ENCODE data around the gene GSDMA. TPM values are rescaled to one million over a fixed set of nuclear protein-coding genes. Genes with fewer than 3 reads are reported as not detected.
A peak's percentile ranks its signal among the peaks of the same experiment; 100 is the strongest.

The GSDMA gene
- total RNA-seq, 5 donors from 2014 or later (not counting 1 experiment from before 2014, with no cell fraction given), result 0.86 to 7.6 (median 3.4) TPM

DNA sequence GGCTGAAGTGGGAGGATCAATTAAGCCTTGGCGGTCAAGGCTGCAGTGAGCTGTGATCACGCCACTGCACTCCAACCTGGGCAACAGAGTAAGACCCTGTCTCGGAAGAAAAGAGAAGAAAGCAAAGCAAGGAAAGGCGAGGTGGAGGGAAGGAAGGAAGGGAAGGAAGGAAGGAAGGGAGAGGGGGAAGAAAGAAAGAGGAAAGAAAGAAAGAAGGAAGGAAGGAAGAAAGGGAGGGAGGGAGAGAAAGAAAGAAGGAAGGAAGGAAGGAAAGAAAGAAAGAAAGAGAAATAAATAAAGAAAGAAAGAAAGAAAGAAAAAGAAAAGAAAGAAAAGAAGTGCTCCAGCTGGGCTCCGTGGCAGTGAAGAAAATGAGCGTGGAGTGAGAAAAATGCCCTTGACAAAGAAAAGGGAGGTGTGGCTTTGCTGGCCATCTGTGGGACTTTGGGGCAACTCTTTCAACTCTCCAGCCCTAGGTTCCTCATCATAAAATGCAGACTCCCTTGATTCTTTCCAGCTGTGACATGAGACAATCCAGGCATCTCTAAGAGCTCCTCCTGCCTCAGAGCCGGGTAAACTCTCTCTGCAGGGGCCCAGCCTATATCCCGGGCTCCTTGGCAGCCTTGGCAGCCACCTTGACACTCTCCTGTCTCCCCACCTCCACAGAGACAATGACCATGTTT is 2.4 kb downstream of the GSDMA start:
- POLR2A ChIA-PET, result no interaction called here
- H3K36me3 Mint-ChIP-seq, result no peaks in the 10 kb centered on the region
- CTCF ChIA-PET, result interaction anchor here in 1 of 2 donors (0.7 kb wide), 1 partner anchor 15 kb away, joined by 3 read pairs; no protein-coding TSS in a partner anchor
- WGBS (ENCODE audit: insufficient coverage), result 83% methylated on average over 6 of the region's 8 CpGs
- H3K27ac ChIP-seq (ENCODE audit: low read length), result no peak overlapping the region
- H3K4me3 Mint-ChIP-seq, result no peak overlapping the region
- DNase-seq (no peak), ATAC-seq (replicated peaks in 1 of 4) (no peak)
- no peaks in the 10 kb centered on the region for H3K36me3 ChIP-seq (ENCODE audit: control insufficient read depth in 2 of 2, extremely low read depth in 1 of 2, insufficient read depth in 1 of 2, low read length in 1 of 2)
- peaks cover 0 to 47% of the 10 kb centered on the region in 2 experiments for H3K4me1 ChIP-seq (ENCODE audit: control insufficient read depth in 1 of 2, extremely low read depth in 1 of 2, insufficient read depth in 2 of 2, low read length in 2 of 2)
- peaks cover 20 to 43% (median 35%) of the 10 kb centered on the region in 3 donors for H3K4me1 Mint-ChIP-seq
- peaks cover 2 to 5% of the 10 kb centered on the region in 2 donors for H3K27me3 Mint-ChIP-seq
- no peaks in the 10 kb centered on the region for H3K9me3 ChIP-seq
- H3K27me3 ChIP-seq (replicated peaks in 1 of 2; ENCODE audit: control insufficient read depth in 2 of 2, extremely low read depth in 1 of 2, insufficient read depth in 2 of 2, low read length in 1 of 2), result peaks cover 0 to 13% of the 10 kb centered on the region in 2 experiments
- peak overlapping the region; percentile 32 to 52 for H3K27ac Mint-ChIP-seq
- H3K4me3 ChIP-seq (ENCODE audit: control insufficient read depth in 1 of 2, extremely low read depth in 1 of 2, low read length in 1 of 2), result no peak overlapping the region
- H3K9me3 Mint-ChIP-seq, result no peaks in the 10 kb centered on the region

GRCh38 chr17:39966771-39967170 is 4.0 kb downstream of the GSDMA start:
- H3K27ac ChIP-seq (ENCODE audit: low read length), result no peak overlapping the region
- 94% methylated on average over 2 of the region's 6 CpGs for WGBS (ENCODE audit: insufficient coverage)
- H3K27me3 ChIP-seq (replicated peaks in 1 of 2; ENCODE audit: control insufficient read depth in 2 of 2, extremely low read depth in 1 of 2, insufficient read depth in 2 of 2, low read length in 1 of 2), result peaks cover 0 to 20% of the 10 kb centered on the region in 2 experiments
- CTCF ChIA-PET, result interaction anchor here in 1 of 2 donors (0.5 kb wide), 1 partner anchor 223 kb away, joined by 4 read pairs; no protein-coding TSS in a partner anchor
- POLR2A ChIA-PET, result no interaction called here
- no peak overlapping the region for H3K4me3 Mint-ChIP-seq
- H3K9me3 Mint-ChIP-seq, result no peaks in the 10 kb centered on the region
- no peaks in the 10 kb centered on the region for H3K9me3 ChIP-seq
- H3K4me3 ChIP-seq (ENCODE audit: control insufficient read depth in 1 of 2, extremely low read depth in 1 of 2, low read length in 1 of 2), result no peak overlapping the region
- ATAC-seq (replicated peaks in 1 of 4) (no peak), DNase-seq (no peak)
- H3K4me1 ChIP-seq (ENCODE audit: control insufficient read depth in 1 of 2, extremely low read depth in 1 of 2, insufficient read depth in 2 of 2, low read length in 2 of 2), result peaks cover 0 to 47% of the 10 kb centered on the region in 2 experiments
- H3K36me3 Mint-ChIP-seq, result no peaks in the 10 kb centered on the region
- peaks cover 12 to 16% of the 10 kb centered on the region in 2 donors for H3K27me3 Mint-ChIP-seq
- H3K27ac Mint-ChIP-seq, result peak overlapping the region; percentile 1 to 50
- H3K4me1 Mint-ChIP-seq, result peaks cover 20 to 38% (median 32%) of the 10 kb centered on the region in 3 donors
- no peaks in the 10 kb centered on the region for H3K36me3 ChIP-seq (ENCODE audit: control insufficient read depth in 2 of 2, extremely low read depth in 1 of 2, insufficient read depth in 1 of 2, low read length in 1 of 2)

- CTCF ChIA-PET, result interaction anchor here in 1 of 2 donors (1.1 to 1.5 kb wide), 2 partner anchors 10 to 11 kb away, joined by 3 to 6 read pairs; no protein-coding TSS in a partner anchor
Measured at GRCh38 chr17:39968761-39969160, 6.0 kb downstream of the GSDMA start.

DNA sequence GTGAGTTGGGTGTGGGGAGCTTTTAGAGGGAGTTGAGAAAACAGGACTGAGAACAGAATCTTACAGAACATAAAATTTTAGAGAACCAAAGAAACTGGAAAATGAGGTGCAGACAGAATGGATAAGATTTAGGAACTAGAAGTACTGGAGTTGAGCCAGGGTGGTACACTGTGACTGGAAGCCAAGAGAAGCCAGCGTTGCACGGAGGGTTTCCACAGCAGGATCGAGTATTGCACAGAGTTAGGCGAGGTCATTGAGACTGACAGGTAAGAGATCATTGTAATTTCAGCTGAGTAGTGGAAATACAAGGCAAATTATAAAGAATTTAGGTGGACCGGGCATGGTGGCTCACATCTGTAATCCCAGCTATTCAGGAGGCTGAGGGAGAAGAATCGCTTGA is 6.6 kb downstream of the GSDMA start:
- H3K4me3 ChIP-seq (ENCODE audit: control insufficient read depth in 1 of 2, extremely low read depth in 1 of 2, low read length in 1 of 2), result no peak overlapping the region
- Mint-ChIP-seq H3K36me3 (no peaks in the 10 kb centered on the region), H3K27me3 (peaks cover 22 to 23% of the 10 kb centered on the region in 2 donors), H3K4me1 (peaks cover 0 to 16% (median 8%) of the 10 kb centered on the region in 3 donors), H3K4me3 (no peak overlapping the region), H3K9me3 (no peaks in the 10 kb centered on the region), H3K27ac (no peak overlapping the region)
- ChIA-PET POLR2A (no interaction called here), CTCF (interaction anchor here in 1 of 2 donors (1.1 to 1.5 kb wide), 2 partner anchors 10 to 11 kb away, joined by 3 to 6 read pairs; no protein-coding TSS in a partner anchor)
- H3K4me1 ChIP-seq (ENCODE audit: control insufficient read depth in 1 of 2, extremely low read depth in 1 of 2, insufficient read depth in 2 of 2, low read length in 2 of 2), result peaks cover 0 to 28% of the 10 kb centered on the region in 2 experiments
- ATAC-seq (replicated peaks in 1 of 4), result no peak
- no peaks in the 10 kb centered on the region for H3K36me3 ChIP-seq (ENCODE audit: control insufficient read depth in 2 of 2, extremely low read depth in 1 of 2, insufficient read depth in 1 of 2, low read length in 1 of 2)
- no peaks in the 10 kb centered on the region for H3K9me3 ChIP-seq
- H3K27me3 ChIP-seq (replicated peaks in 1 of 2; ENCODE audit: control insufficient read depth in 2 of 2, extremely low read depth in 1 of 2, insufficient read depth in 2 of 2, low read length in 1 of 2), result peaks cover 0 to 11% of the 10 kb centered on the region in 2 experiments
- no peak overlapping the region for H3K27ac ChIP-seq (ENCODE audit: low read length)
- 87% methylated on average over 5 of the region's 6 CpGs for WGBS (ENCODE audit: insufficient coverage)
- DNase-seq, result no peak

More at GRCh38 chr17:39968761-39969160, 6.0 kb downstream of the GSDMA start:
- peaks cover 0 to 32% of the 10 kb centered on the region in 2 experiments for H3K4me1 ChIP-seq (ENCODE audit: control insufficient read depth in 1 of 2, extremely low read depth in 1 of 2, insufficient read depth in 2 of 2, low read length in 2 of 2)
- H3K36me3 ChIP-seq (ENCODE audit: control insufficient read depth in 2 of 2, extremely low read depth in 1 of 2, insufficient read depth in 1 of 2, low read length in 1 of 2), result no peaks in the 10 kb centered on the region
- no peak overlapping the region for H3K27ac ChIP-seq (ENCODE audit: low read length)
- H3K9me3 ChIP-seq, result no peaks in the 10 kb centered on the region
- H3K27me3 ChIP-seq (replicated peaks in 1 of 2; ENCODE audit: control insufficient read depth in 2 of 2, extremely low read depth in 1 of 2, insufficient read depth in 2 of 2, low read length in 1 of 2), result peaks cover 0 to 13% of the 10 kb centered on the region in 2 experiments
- Mint-ChIP-seq H3K36me3 (no peaks in the 10 kb centered on the region), H3K27me3 (peaks cover 17 to 19% of the 10 kb centered on the region in 2 donors), H3K27ac (no peak overlapping the region), H3K4me1 (peaks cover 5 to 20% (median 12%) of the 10 kb centered on the region in 3 donors), H3K4me3 (no peak overlapping the region), H3K9me3 (no peaks in the 10 kb centered on the region)
- 50% methylated on average over 1 of the region's 2 CpGs for WGBS (ENCODE audit: insufficient coverage)
- no peak for DNase-seq
- POLR2A ChIA-PET, result no interaction called here
- no peak for ATAC-seq (replicated peaks in 1 of 4)
- no peak overlapping the region for H3K4me3 ChIP-seq (ENCODE audit: control insufficient read depth in 1 of 2, extremely low read depth in 1 of 2, low read length in 1 of 2)

GRCh38 chr17:39970157-39970692 is 7.4 kb downstream of the GSDMA start:
- peaks cover 0 to 28% of the 10 kb centered on the region in 2 experiments for H3K4me1 ChIP-seq (ENCODE audit: control insufficient read depth in 1 of 2, extremely low read depth in 1 of 2, insufficient read depth in 2 of 2, low read length in 2 of 2)
- H3K27ac ChIP-seq (ENCODE audit: low read length), result no peak overlapping the region
- no peak overlapping the region for H3K27ac Mint-ChIP-seq
- no peaks in the 10 kb centered on the region for H3K36me3 Mint-ChIP-seq
- WGBS (ENCODE audit: insufficient coverage), result 77% methylated on average over 2 of the region's 7 CpGs
- POLR2A ChIA-PET, result no interaction called here
- no peak overlapping the region for H3K4me3 ChIP-seq (ENCODE audit: control insufficient read depth in 1 of 2, extremely low read depth in 1 of 2, low read length in 1 of 2)
- CTCF ChIA-PET, result interaction anchor here in 1 of 2 donors (1.5 kb wide), 1 partner anchor 12 kb away, joined by 3 read pairs; no protein-coding TSS in a partner anchor
- H3K4me3 Mint-ChIP-seq, result no peak overlapping the region
- peaks cover 22 to 23% of the 10 kb centered on the region in 2 donors for H3K27me3 Mint-ChIP-seq
- peaks cover 0 to 13% (median 3%) of the 10 kb centered on the region in 3 donors for H3K4me1 Mint-ChIP-seq
- no peaks in the 10 kb centered on the region for H3K9me3 Mint-ChIP-seq
- DNase-seq (no peak), ATAC-seq (replicated peaks in 1 of 4) (no peak)
- H3K9me3 ChIP-seq, result no peaks in the 10 kb centered on the region
- H3K27me3 ChIP-seq (replicated peaks in 1 of 2; ENCODE audit: control insufficient read depth in 2 of 2, extremely low read depth in 1 of 2, insufficient read depth in 2 of 2, low read length in 1 of 2), result peaks cover 0 to 12% of the 10 kb centered on the region in 2 experiments
- no peaks in the 10 kb centered on the region for H3K36me3 ChIP-seq (ENCODE audit: control insufficient read depth in 2 of 2, extremely low read depth in 1 of 2, insufficient read depth in 1 of 2, low read length in 1 of 2)

- Histone ChIP-seq H3K36me3 (ENCODE audit: control insufficient read depth in 2 of 2, extremely low read depth in 1 of 2, insufficient read depth in 1 of 2, low read length in 1 of 2) (no peaks in the 10 kb centered on the region), H3K27me3 (replicated peaks in 1 of 2; ENCODE audit: control insufficient read depth in 2 of 2, extremely low read depth in 1 of 2, insufficient read depth in 2 of 2, low read length in 1 of 2) (peaks cover 0 to 12% of the 10 kb centered on the region in 2 experiments), H3K4me3 (ENCODE audit: control insufficient read depth in 1 of 2, extremely low read depth in 1 of 2, low read length in 1 of 2) (no peak overlapping the region), H3K4me1 (ENCODE audit: control insufficient read depth in 1 of 2, extremely low read depth in 1 of 2, insufficient read depth in 2 of 2, low read length in 2 of 2) (peaks cover 0 to 24% of the 10 kb centered on the region in 2 experiments), H3K9me3 (no peaks in the 10 kb centered on the region), H3K27ac (ENCODE audit: low read length) (no peak overlapping the region)
- H3K9me3 Mint-ChIP-seq, result no peaks in the 10 kb centered on the region
- peak overlapping the region in 1 of 2 donors; percentile 37 for H3K27ac Mint-ChIP-seq
- ChIA-PET CTCF (no interaction called here), POLR2A (no interaction called here)
- H3K27me3 Mint-ChIP-seq, result peaks cover 22 to 23% of the 10 kb centered on the region in 2 donors
- peaks cover 0 to 13% (median 0%) of the 10 kb centered on the region in 3 donors for H3K4me1 Mint-ChIP-seq
- H3K4me3 Mint-ChIP-seq, result no peak overlapping the region
- DNase-seq (no peak), ATAC-seq (replicated peaks in 1 of 4) (no peak)
- WGBS (ENCODE audit: insufficient coverage), result 85% methylated on average over 2 of the region's 4 CpGs
- no peaks in the 10 kb centered on the region for H3K36me3 Mint-ChIP-seq
Measured at GRCh38 chr17:39971076-39971603, 8.3 kb downstream of the GSDMA start.

Data from T-cell (primary cell).